HUES64 (cell line): ENCODE measurements around the gene CMYA5.
"Not testable (repeated sequence)": the region's sequence is repeated elsewhere in the genome, so short reads cannot be mapped to it uniquely, and the experiment has no call there.

Experiments used
- H3K27ac ChIP-seq: 2 replicates; pipeline ENCODE4 v1.7.0; 2013; ENCODE audit warnings: low read depth, low read length, inconsistent platforms
- H3K27me3 ChIP-seq: 2 replicates; pipeline ENCODE4 v1.6.1; 2013; ENCODE audit warnings: mild to moderate bottlenecking, low read length; ENCODE audit not compliant: insufficient read depth
- H3K36me3 ChIP-seq: 2 replicates; pipeline ENCODE4 v1.6.1; 2013; ENCODE audit warnings: mild to moderate bottlenecking, low read length; ENCODE audit not compliant: insufficient read depth
- H3K4me1 ChIP-seq: 2 replicates; pipeline ENCODE4 v1.6.1; 2013; ENCODE audit warnings: mild to moderate bottlenecking, low read length, moderate library complexity; ENCODE audit not compliant: insufficient read depth
- H3K4me3 ChIP-seq: 2 replicates; pipeline ENCODE4 v1.5.1; 2013; ENCODE audit warnings: mild to moderate bottlenecking, low read length, moderate library complexity
- H3K9ac ChIP-seq: 2 replicates; pipeline ENCODE4 v1.6.1; 2013; ENCODE audit warnings: mild to moderate bottlenecking, low read depth, low read length
- H3K9me3 ChIP-seq: 2 replicates; pipeline ENCODE4 v1.6.1; 2013; ENCODE audit warnings: low read depth, low read length; ENCODE audit not compliant: insufficient read depth
- WGBS: fragments of 150-250, 120-280 bp; methylation state at CpG from one replicate; pipeline ENCODE4 v1.1.7; 2013; ENCODE audit warnings: missing lambda C conversion rate; 5-methylcytosine and 5-hydroxymethylcytosine counted together

Gene CMYA5

GRCh38 chr5:79773612-79774011 lies 84.0 kb downstream of the CMYA5 start:
- Histone ChIP-seq H3K9me3 (peaks cover 11% of the 10 kb centered on the region), H3K4me1 (peaks cover 13% of the 10 kb centered on the region), H3K4me3 (no peak overlapping the region), H3K27me3 (no peaks in the 10 kb centered on the region), H3K36me3 (no peaks in the 10 kb centered on the region), H3K9ac (no peak overlapping the region), H3K27ac (no peak overlapping the region)
- WGBS, result 96% methylated on average over 4 of the region's 4 CpGs

DNA sequence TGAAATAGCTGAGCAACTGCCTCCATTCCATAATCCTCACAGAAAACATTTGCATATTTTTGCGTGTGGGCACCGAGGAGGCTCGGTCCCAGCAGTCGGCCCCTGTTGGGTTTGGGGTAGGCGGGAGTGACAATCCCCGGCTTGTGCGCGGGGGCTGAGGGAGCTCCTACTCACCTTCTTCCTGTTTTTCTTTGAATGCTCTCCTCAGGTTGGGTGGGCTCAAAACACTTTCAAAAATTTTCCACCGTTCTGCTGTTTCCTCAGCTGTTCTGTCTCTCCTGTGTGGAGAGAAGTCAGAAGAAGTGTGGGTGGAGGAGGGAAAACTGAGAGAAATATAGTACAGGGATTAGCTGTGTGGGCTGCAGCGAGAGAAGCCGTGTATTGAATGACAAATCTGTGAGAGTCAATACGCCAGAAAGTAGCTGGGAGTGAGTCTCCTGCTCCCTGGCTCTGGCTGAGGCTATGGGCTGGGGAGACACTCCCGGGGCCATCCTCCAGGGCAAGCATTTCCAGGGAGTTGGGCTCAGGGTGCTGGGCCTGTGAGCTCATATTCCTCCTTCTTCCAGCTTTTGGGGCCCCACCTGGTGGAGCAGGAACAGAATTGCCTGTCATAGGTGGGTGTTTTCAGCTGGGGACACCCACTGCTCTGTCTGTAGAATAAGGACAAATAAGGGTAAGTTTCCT lies 84.7 kb downstream of the CMYA5 start:
- no peaks in the 10 kb centered on the region for H3K27me3 ChIP-seq
- H3K4me3 ChIP-seq, result no peak overlapping the region
- peaks cover 7% of the 10 kb centered on the region for H3K9me3 ChIP-seq
- no peaks in the 10 kb centered on the region for H3K36me3 ChIP-seq
- 79% methylated on average over 13 of the region's 13 CpGs for WGBS
- H3K27ac ChIP-seq, result 0 out of 2 replicates have a peak overlapping the region, but pooled peaks have one; percentile 7
- H3K9ac ChIP-seq, result no peak overlapping the region
- H3K4me1 ChIP-seq, result peaks cover 13% of the 10 kb centered on the region

DNA sequence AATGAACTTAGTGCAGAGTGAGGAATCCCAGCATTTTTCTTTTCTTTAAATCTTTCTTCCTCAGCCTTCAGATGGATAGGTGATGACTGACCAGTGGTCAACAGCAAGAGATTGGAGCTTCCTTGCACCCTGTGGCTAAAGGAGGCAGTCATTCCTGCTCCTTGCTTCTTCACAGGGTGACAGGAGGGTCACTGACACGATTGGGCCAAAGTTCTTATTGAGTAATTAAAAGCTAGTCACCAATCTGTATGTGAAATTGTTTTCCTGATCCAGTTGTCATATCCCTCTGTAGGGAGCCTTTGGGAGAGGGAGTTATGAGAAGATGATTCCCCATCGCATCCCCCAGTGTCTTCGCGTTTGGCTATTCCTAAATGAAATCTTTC lies 85.2 kb downstream of the CMYA5 start:
- Histone ChIP-seq H3K27ac (no peak overlapping the region), H3K36me3 (no peaks in the 10 kb centered on the region), H3K9me3 (0 out of 2 replicates have a peak, but pooled peaks cover 2% of the 10 kb centered on the region), H3K4me1 (peaks cover 13% of the 10 kb centered on the region), H3K4me3 (no peak overlapping the region), H3K9ac (no peak overlapping the region), H3K27me3 (no peaks in the 10 kb centered on the region)
- 91% methylated on average over 4 of the region's 4 CpGs for WGBS

DNA sequence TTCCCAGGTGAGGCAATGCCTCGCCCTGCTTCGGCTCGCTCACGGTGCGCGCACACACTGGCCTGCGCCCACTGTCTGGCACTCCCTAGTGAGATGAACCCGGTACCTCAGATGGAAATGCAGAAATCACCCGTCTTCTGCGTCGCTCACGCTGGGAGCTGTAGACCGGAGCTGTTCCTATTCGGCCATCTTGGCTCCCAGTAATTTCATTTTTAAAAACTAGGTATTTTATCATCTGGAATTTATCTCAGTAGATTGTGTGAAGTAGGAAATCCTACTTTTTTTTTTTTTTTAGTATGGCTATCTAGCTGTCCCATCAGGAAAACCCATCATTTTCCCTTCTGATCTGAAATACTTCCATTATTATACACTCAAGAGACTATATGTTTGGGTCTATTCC lies 95.1 kb downstream of the CMYA5 start:
- 26% methylated on average over 8 of the region's 14 CpGs for whole genome bisulfite sequencing
- H3K4me1 ChIP-seq, H3K9me3 ChIP-seq, H3K27ac ChIP-seq, H3K27me3 ChIP-seq, H3K36me3 ChIP-seq: not testable (repeated sequence)
- peak overlapping the region; percentile 61 for H3K4me3 ChIP-seq
- peak overlapping the region; percentile 63 for H3K9ac ChIP-seq

DNA sequence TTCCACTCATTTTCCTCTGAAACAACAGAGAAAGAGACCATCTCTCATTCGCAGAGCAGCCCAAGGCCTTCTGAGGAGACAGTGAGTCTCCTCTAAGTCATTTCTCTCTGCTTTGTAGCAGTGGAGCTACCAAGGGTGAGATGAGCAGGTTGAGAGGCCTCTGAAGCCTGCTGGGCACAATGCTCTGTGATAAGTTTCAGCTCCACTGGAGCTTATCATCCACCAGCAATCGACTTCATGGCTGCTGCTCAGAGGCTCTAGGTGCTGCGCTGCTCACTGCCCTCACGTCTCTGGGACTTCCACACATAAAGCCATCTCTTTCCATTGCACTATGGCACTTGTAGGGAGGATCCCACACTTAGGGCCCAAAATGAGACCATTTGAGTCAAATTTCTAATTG lies 96.3 kb downstream of the CMYA5 start:
- Histone ChIP-seq H3K36me3 (no peaks in the 10 kb centered on the region), H3K4me3 (no peak overlapping the region), H3K9ac (no peak overlapping the region), H3K4me1 (no peaks in the 10 kb centered on the region), H3K9me3 (no peaks in the 10 kb centered on the region), H3K27ac (no peak overlapping the region), H3K27me3 (no peaks in the 10 kb centered on the region)
- WGBS, result 95% methylated on average over 4 of the region's 4 CpGs

DNA sequence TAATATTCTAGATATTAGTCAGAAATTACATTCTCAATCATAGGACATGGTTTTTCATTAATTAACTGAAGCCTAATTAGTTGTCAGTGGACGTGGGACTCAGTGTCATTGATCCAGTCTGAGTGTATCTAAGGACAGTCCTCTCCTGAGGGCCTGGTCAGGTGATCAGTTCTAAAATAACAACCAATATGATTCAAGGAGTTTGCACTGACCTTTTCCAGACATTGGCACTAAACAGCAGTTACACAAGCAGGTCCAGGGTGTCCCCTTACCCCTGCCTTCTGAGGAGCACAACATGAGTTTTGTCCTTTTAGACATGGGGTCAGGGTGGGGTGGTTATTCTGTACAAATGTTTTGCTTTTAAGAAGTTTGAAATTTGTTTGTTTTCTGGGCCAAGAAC lies 97.8 kb downstream of the CMYA5 start:
- no peaks in the 10 kb centered on the region for H3K36me3 ChIP-seq
- H3K4me3 ChIP-seq, result no peak overlapping the region
- H3K9ac ChIP-seq, result no peak overlapping the region
- no peaks in the 10 kb centered on the region for H3K4me1 ChIP-seq
- no peaks in the 10 kb centered on the region for H3K27me3 ChIP-seq
- H3K27ac ChIP-seq, result no peak overlapping the region
- H3K9me3 ChIP-seq, result no peaks in the 10 kb centered on the region
- WGBS, result 100% methylated on average over 1 of the region's 1 CpG

- H3K27me3 ChIP-seq, result no peaks in the 10 kb centered on the region
- no peaks in the 10 kb centered on the region for H3K9me3 ChIP-seq
- no peak overlapping the region for H3K27ac ChIP-seq
- H3K4me1 ChIP-seq, result no peaks in the 10 kb centered on the region
- WGBS, result 86% methylated on average over 3 of the region's 3 CpGs
- H3K9ac ChIP-seq, result no peak overlapping the region
- H3K36me3 ChIP-seq, result no peaks in the 10 kb centered on the region
- no peak overlapping the region for H3K4me3 ChIP-seq
These were observed 102.2 kb downstream of the CMYA5 start for GRCh38 chr5:79791843-79792242.

DNA sequence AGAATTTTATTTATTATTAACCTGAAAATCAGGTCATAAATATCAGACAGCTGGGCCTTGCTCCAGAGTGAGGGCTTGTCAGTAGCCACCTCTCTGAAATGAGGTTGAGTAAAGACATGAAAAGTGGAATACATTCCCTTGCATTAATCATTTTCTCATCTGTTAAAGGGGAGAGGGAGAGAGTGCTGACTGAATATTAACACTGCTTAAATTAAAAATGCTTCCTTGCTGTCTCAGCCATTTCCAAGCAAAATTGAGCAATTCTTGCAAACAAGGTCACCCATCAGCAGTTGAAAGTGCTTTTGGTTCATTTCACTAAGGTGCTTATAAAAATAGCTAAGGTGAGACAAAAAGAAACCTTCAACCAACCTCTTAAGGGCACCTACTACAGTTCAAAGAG lies 102.8 kb downstream of the CMYA5 start:
- Histone ChIP-seq H3K9ac (no peak overlapping the region), H3K9me3 (no peaks in the 10 kb centered on the region), H3K4me3 (no peak overlapping the region), H3K27me3 (no peaks in the 10 kb centered on the region), H3K36me3 (no peaks in the 10 kb centered on the region), H3K27ac (no peak overlapping the region), H3K4me1 (no peaks in the 10 kb centered on the region)

DNA sequence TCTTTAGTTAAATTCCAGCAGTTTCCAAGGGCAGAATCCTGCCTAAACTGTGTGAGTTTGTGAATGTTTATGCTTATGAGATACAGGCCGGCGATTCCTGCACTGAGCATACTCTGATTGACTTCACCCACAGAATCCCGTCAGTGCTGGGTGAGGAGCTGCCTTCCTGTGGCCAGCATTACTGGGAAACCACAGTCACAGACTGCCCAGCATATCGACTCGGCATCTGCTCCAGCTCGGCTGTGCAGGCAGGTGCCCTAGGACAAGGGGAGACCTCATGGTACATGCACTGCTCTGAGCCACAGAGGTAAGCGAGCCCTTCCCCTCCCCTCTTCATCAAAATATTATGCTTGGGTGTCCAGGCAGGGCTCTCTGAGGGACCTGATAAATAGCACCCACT lies 103.7 kb downstream of the CMYA5 start:
- no peaks in the 10 kb centered on the region for H3K4me1 ChIP-seq
- no peak overlapping the region for H3K4me3 ChIP-seq
- no peaks in the 10 kb centered on the region for H3K9me3 ChIP-seq
- H3K9ac ChIP-seq, result no peak overlapping the region
- no peaks in the 10 kb centered on the region for H3K27me3 ChIP-seq
- 94% methylated on average over 7 of the region's 7 CpGs for WGBS
- no peaks in the 10 kb centered on the region for H3K36me3 ChIP-seq
- H3K27ac ChIP-seq, result no peak overlapping the region

DNA sequence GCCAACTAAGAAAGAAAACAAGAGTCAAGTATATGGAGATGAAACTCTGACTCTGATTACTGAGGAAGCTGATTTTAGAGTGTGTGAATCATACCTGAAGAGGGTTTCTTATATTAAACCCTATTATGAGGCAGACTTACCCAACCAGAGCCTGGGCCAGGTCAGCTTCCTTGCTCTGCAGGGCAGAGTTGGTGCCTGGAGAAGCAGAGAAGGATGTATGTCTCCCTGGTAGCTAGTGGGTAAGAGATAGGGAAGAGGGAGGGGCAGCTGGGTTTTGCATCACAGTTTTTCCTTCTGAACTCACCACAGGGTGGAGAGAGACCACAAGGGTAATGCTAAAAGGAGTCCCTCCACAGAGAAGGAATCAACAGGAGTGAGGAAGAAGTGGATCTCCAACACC lies 104.1 kb downstream of the CMYA5 start:
- no peaks in the 10 kb centered on the region for H3K27me3 ChIP-seq
- H3K27ac ChIP-seq, result no peak overlapping the region
- H3K4me1 ChIP-seq, result no peaks in the 10 kb centered on the region
- H3K9me3 ChIP-seq, result no peaks in the 10 kb centered on the region
- no peak overlapping the region for H3K9ac ChIP-seq
- no peak overlapping the region for H3K4me3 ChIP-seq
- no peaks in the 10 kb centered on the region for H3K36me3 ChIP-seq

DNA sequence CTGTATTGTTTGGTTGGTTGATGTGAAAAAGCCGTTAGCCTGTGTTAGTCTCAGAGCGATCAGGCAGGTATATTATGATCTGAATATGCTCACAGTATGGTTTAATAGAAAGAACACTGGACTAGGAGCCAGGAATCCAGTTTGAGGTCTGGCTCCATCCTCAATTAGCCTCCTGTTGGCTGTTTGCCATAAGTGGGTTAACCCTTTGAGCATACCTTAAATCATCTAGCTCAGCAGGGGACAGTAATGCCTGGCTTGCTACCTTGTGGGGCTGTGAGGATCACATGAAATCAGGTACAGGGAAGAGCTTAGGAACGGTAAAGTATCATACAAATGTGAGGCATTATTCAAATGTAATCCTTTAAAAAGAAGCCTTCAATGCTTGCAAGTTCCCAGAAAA lies 104.7 kb downstream of the CMYA5 start:
- Histone ChIP-seq H3K27me3 (no peaks in the 10 kb centered on the region), H3K9ac (no peak overlapping the region), H3K4me1 (no peaks in the 10 kb centered on the region), H3K4me3 (no peak overlapping the region), H3K9me3 (no peaks in the 10 kb centered on the region), H3K36me3 (no peaks in the 10 kb centered on the region), H3K27ac (no peak overlapping the region)
- WGBS, result 90% methylated on average over 3 of the region's 3 CpGs

- 90% methylated on average over 8 of the region's 8 CpGs for WGBS
- H3K27me3 ChIP-seq, result no peaks in the 10 kb centered on the region
- H3K27ac ChIP-seq, result no peak overlapping the region
These were observed 106.2 kb downstream of the CMYA5 start for GRCh38 chr5:79795764-79796398.

More at GRCh38 chr5:79795764-79796398, 106.2 kb downstream of the CMYA5 start:
- Histone ChIP-seq H3K9ac (no peak overlapping the region), H3K9me3 (no peaks in the 10 kb centered on the region), H3K36me3 (no peaks in the 10 kb centered on the region), H3K4me3 (no peak overlapping the region), H3K4me1 (no peaks in the 10 kb centered on the region)
